ENCODE data around the gene AGO1. TPM values are rescaled to one million over a fixed set of nuclear protein-coding genes. Genes with fewer than 3 reads are reported as not detected.
A peak's percentile ranks its signal among the peaks of the same experiment; 100 is the strongest.

Gene AGO1
- total RNA-seq, 1 experiment from 2014 or later = 36.2 TPM

GRCh38 chr1:35929730-35930592 lies 47.0 kb downstream of the AGO1 start:
- H3K27me3 ChIP-seq (ENCODE audit: insufficient read depth, low read length) = no peaks in the 10 kb centered on the region
- peak overlapping the region; percentile 99 for H3K27ac ChIP-seq (ENCODE audit: low read depth, low read length)
- TSS peak; percentile 88 for BruUV-seq (replicated peaks)
- no peaks in the 10 kb centered on the region for H3K36me3 ChIP-seq (ENCODE audit: control insufficient read depth in 1 of 2, insufficient read depth in 2 of 2, low read length in 2 of 2)
- DNase-seq (ENCODE audit: low read depth, low spot score) = peak; percentile 26
- peaks cover 38% of the 10 kb centered on the region for H3K79me2 ChIP-seq (ENCODE audit: insufficient read depth, low read length)
- H3K4me2 ChIP-seq (ENCODE audit: low read length) = peak overlapping the region; percentile 77
- ChIA-PET RAD21 (ENCODE audit: low non-redundant PET in 1 of 2, low total read pairs in 2 of 2, uncharacterized antibody in 2 of 2, unreplicated experiment in 2 of 2) (no interaction called here), CTCF (interaction anchor here (1.2 kb wide), 1 partner anchor 47 kb away, joined by 3 read pairs; the partner anchor contains the start of gene AGO1), POLR2A (interaction anchor here (1.4 to 1.5 kb wide), 2 partner anchors 15 to 25 kb away, joined by 4 read pairs; no protein-coding TSS in a partner anchor)
- peak overlapping the region; percentile 33 for H2AFZ ChIP-seq (ENCODE audit: low read depth, low read length, poor library complexity, severe bottlenecking)
- no peaks in the 10 kb centered on the region for H4K20me1 ChIP-seq (ENCODE audit: insufficient read depth)
- peak; percentile 35 for ATAC-seq
- H3K9ac ChIP-seq (ENCODE audit: low read length) = peak overlapping the region; percentile 95
- H3K4me3 ChIP-seq (replicated peaks in 1 of 2; ENCODE audit: low read depth in 1 of 2, low read length in 2 of 2) = peak overlapping the region; percentile 81 to 100
- no peaks in the 10 kb centered on the region for H3K9me3 ChIP-seq (ENCODE audit: control insufficient read depth in 1 of 2, insufficient read depth in 1 of 2, low read depth in 1 of 2, low read length in 2 of 2)
- TF ChIP-seq, protein P1, sequence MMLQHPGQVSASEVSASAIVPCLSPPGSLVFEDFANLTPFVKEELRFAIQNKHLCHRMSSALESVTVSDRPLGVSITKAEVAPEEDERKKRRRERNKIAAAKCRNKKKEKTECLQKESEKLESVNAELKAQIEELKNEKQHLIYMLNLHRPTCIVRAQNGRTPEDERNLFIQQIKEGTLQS (IDR thresholded peaks at IDR 0.05) = no peak
- intact Hi-C loops (cut with micrococcal nuclease) = loop anchor here (2.0 kb wide), 1 partner anchor 159 kb away; the partner anchor contains the start of gene ADPRS
- H3K9me2 ChIP-seq (ENCODE audit: insufficient read depth) = no peaks in the 10 kb centered on the region
- peaks cover 14% of the 10 kb centered on the region in 2 experiments for H3K4me1 ChIP-seq (ENCODE audit: control insufficient read depth in 1 of 2, insufficient read depth in 2 of 2, low read length in 2 of 2)

DNA sequence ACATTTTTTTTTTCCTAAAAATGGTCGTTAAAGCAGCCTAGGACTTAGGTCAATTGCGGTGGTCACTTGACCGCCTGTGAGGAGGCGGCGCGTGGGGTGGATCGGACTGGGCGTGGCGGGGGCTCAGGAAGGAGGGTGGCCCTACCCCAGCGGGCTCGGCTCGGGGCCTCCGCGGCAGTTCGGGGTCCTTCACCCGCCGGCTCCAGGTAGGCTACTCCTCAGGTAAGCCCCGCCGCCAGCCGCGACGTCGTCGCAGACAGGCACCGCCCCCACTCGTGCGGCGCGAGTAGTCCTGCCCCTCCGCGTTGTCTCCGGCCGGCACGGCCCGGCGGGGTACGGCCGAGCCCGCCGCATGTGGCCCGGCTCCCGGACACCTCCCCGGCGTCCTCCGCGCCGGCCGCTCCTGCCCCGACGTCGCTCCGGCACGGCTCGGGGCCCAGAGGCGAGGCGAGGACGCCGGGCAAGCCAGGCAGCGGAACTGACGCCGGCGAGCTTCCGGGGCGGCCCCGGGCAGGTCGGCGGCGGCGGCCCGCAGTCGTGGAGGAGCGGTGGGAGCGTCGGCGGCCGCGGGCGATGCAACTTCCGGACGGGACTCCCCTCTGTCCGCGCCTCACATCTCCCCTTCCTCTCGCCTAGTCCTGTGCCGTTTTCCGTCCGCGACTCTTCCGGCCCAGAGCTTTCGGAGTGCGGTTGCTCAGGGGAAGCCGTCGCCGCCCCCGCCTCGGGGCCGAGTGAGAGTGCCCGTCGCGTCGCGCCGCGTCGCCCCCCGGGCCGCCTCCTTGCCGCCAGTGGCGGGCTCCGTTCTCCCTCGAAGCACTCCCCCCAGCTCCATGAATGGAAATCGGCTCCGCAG lies 47.8 kb downstream of the AGO1 start, which contains the start of gene AGO3:
Gene AGO3, plus strand, starts transcription at position 513 of the 853 bp plus-strand sequence. Its CDS starts 322 bp downstream, at position 835.
- CTCF ChIA-PET = interaction anchor here (1.2 kb wide), 1 partner anchor 48 kb away, joined by 3 read pairs; the partner anchor contains the start of gene AGO1
- Histone ChIP-seq H3K27me3 (ENCODE audit: insufficient read depth, low read length) (no peaks in the 10 kb centered on the region), H3K4me3 (replicated peaks in 1 of 2; ENCODE audit: low read depth in 1 of 2, low read length in 2 of 2) (peak within 1 kb of the TSS; percentile 81 to 100), H3K9me3 (ENCODE audit: control insufficient read depth in 1 of 2, insufficient read depth in 1 of 2, low read depth in 1 of 2, low read length in 2 of 2) (no peaks in the 10 kb centered on the region), H3K9me2 (ENCODE audit: insufficient read depth) (no peaks in the 10 kb centered on the region), H3K36me3 (ENCODE audit: control insufficient read depth in 1 of 2, insufficient read depth in 2 of 2, low read length in 2 of 2) (no peaks in the 10 kb centered on the region), H4K20me1 (ENCODE audit: insufficient read depth) (no peaks in the 10 kb centered on the region; the same call in 1 of the 2 replicates), H3K4me2 (ENCODE audit: low read length) (peak within 1 kb of the TSS; percentile 77), H3K9ac (ENCODE audit: low read length) (peak within 1 kb of the TSS; percentile 95), H3K27ac (ENCODE audit: low read depth, low read length) (peak within 1 kb of the TSS; percentile 99), H3K79me2 (ENCODE audit: insufficient read depth, low read length) (peaks cover 46% of the 10 kb centered on the region), H2AFZ (ENCODE audit: low read depth, low read length, poor library complexity, severe bottlenecking) (peak within 1 kb of the TSS; percentile 40), H3K4me1 (ENCODE audit: control insufficient read depth in 1 of 2, insufficient read depth in 2 of 2, low read length in 2 of 2) (peaks cover 14% of the 10 kb centered on the region in 2 experiments)
- intact Hi-C loops (cut with micrococcal nuclease) = loop anchor here (2.0 kb wide), 1 partner anchor 158 kb away; the partner anchor contains the start of gene ADPRS
- POLR2A ChIA-PET = interaction anchor here (0.7 to 1.5 kb wide), 4 partner anchors 11 to 68 kb away, joined by 3 to 4 read pairs (median 4); no protein-coding TSS in a partner anchor
- no TSS peak for BruUV-seq (replicated peaks)
- peak; percentile 67 for DNase-seq (ENCODE audit: low read depth, low spot score)
- ATAC-seq = peak; percentile 87
- RAD21 ChIA-PET (ENCODE audit: low non-redundant PET in 1 of 2, low total read pairs in 2 of 2, uncharacterized antibody in 2 of 2, unreplicated experiment in 2 of 2) = no interaction called here
- TF ChIP-seq, protein P2, sequence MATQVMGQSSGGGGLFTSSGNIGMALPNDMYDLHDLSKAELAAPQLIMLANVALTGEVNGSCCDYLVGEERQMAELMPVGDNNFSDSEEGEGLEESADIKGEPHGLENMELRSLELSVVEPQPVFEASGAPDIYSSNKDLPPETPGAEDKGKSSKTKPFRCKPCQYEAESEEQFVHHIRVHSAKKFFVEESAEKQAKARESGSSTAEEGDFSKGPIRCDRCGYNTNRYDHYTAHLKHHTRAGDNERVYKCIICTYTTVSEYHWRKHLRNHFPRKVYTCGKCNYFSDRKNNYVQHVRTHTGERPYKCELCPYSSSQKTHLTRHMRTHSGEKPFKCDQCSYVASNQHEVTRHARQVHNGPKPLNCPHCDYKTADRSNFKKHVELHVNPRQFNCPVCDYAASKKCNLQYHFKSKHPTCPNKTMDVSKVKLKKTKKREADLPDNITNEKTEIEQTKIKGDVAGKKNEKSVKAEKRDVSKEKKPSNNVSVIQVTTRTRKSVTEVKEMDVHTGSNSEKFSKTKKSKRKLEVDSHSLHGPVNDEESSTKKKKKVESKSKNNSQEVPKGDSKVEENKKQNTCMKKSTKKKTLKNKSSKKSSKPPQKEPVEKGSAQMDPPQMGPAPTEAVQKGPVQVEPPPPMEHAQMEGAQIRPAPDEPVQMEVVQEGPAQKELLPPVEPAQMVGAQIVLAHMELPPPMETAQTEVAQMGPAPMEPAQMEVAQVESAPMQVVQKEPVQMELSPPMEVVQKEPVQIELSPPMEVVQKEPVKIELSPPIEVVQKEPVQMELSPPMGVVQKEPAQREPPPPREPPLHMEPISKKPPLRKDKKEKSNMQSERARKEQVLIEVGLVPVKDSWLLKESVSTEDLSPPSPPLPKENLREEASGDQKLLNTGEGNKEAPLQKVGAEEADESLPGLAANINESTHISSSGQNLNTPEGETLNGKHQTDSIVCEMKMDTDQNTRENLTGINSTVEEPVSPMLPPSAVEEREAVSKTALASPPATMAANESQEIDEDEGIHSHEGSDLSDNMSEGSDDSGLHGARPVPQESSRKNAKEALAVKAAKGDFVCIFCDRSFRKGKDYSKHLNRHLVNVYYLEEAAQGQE (IDR thresholded peaks at IDR 0.05; ENCODE audit: low read depth) = no peak
- TF ChIP-seq EGR1 (IDR thresholded peaks at IDR 0.05; ENCODE audit: low read depth) (peak; percentile 95), RAD21 (IDR thresholded peaks at IDR 0.05; ENCODE audit: low read depth) (no peak), TCF7L2 (IDR thresholded peaks at IDR 0.05; ENCODE audit: borderline replicate concordance, extremely low read depth, insufficient read depth, insufficient read length) (peak; percentile 57), MAX (IDR thresholded peaks at IDR 0.05) (peak; percentile 79), POLR2AphosphoS5 (IDR thresholded peaks at IDR 0.05; ENCODE audit: low read depth, low read length) (peak; percentile 90), ZNF274 (IDR thresholded peaks at IDR 0.05; ENCODE audit: low read depth, low read length) (no peak), ZFX (IDR thresholded peaks at IDR 0.05) (peak; percentile 85), SP1 (IDR thresholded peaks at IDR 0.05; ENCODE audit: low read depth) (peak; percentile 29; the same call in 1 of the 2 replicates), CBX3 (IDR thresholded peaks at IDR 0.05; ENCODE audit: low read depth) (0 out of 2 replicates have a peak, but pooled peaks have one; percentile 14), YY1 (IDR thresholded peaks at IDR 0.05; ENCODE audit: extremely low read depth, insufficient replicate concordance, low read depth, low read length) (no peak)

Measured in HCT116 (cell line).